ENCODE results near the gene KLHL29.

KLHL29 gene

GRCh38 chr2:23436346-23437098 is 51.5 kb downstream of the KLHL29 start:
- no peak overlapping the region for H3K4me3 ChIP-seq (ENCODE audit: low read depth, low read length)
- DNase-seq (ENCODE audit: low read depth), result no peak
- no peak for TF ChIP-seq CTCF (IDR thresholded peaks at IDR 0.05; ENCODE audit: low read depth, low read length, missing control alignments)

GRCh38 chr2:23441414-23441813 is 56.4 kb downstream of the KLHL29 start:
- no peak overlapping the region for H3K4me3 ChIP-seq (ENCODE audit: low read depth, low read length)
- TF ChIP-seq CTCF (IDR thresholded peaks at IDR 0.05; ENCODE audit: low read depth, low read length, missing control alignments), result no peak
- no peak for DNase-seq (ENCODE audit: low read depth)

- no peak for TF ChIP-seq CTCF (IDR thresholded peaks at IDR 0.05; ENCODE audit: low read depth, low read length, missing control alignments)
- no peak for DNase-seq (ENCODE audit: low read depth)
- no peak overlapping the region for H3K4me3 ChIP-seq (ENCODE audit: low read depth, low read length)
These were observed 60.5 kb downstream of the KLHL29 start for GRCh38 chr2:23445450-23445868.

- H3K4me3 ChIP-seq (ENCODE audit: low read depth, low read length), result no peak overlapping the region
- DNase-seq (ENCODE audit: low read depth), result no peak
- TF ChIP-seq CTCF (IDR thresholded peaks at IDR 0.05; ENCODE audit: low read depth, low read length, missing control alignments), result no peak
These were observed 61.9 kb downstream of the KLHL29 start for GRCh38 chr2:23446916-23447315.

GRCh38 chr2:23447405-23447804 is 62.4 kb downstream of the KLHL29 start:
- no peak overlapping the region for H3K4me3 ChIP-seq (ENCODE audit: low read depth, low read length)
- DNase-seq (ENCODE audit: low read depth), result no peak
- TF ChIP-seq CTCF (IDR thresholded peaks at IDR 0.05; ENCODE audit: low read depth, low read length, missing control alignments), result no peak

- no peak for TF ChIP-seq CTCF (IDR thresholded peaks at IDR 0.05; ENCODE audit: low read depth, low read length, missing control alignments)
- DNase-seq (ENCODE audit: low read depth), result no peak
These were observed 63.9 kb downstream of the KLHL29 start for GRCh38 chr2:23448906-23449305.

GRCh38 chr2:23449413-23449812 is 64.4 kb downstream of the KLHL29 start:
- no peak overlapping the region for H3K4me3 ChIP-seq (ENCODE audit: low read depth, low read length)
- DNase-seq (ENCODE audit: low read depth), result no peak
- no peak for TF ChIP-seq CTCF (IDR thresholded peaks at IDR 0.05; ENCODE audit: low read depth, low read length, missing control alignments)

More at GRCh38 chr2:23448906-23449305, 63.9 kb downstream of the KLHL29 start:
- no peak overlapping the region for H3K4me3 ChIP-seq (ENCODE audit: low read depth, low read length)
